NCI-H2171 treated with DMSO at 0.1 percent for 48 hours (cell line): ENCODE data around the gene LYPD6.

ENCODE experiments used
- DNase-seq: peaks from one replicate; lab custom pipeline; 2025; lab: John Stamatoyannopoulos, UW

The LYPD6 gene

GRCh38 chr2:149348291-149348690, 17.9 kb downstream of the LYPD6 start:
- no peak for DNase-seq

DNA sequence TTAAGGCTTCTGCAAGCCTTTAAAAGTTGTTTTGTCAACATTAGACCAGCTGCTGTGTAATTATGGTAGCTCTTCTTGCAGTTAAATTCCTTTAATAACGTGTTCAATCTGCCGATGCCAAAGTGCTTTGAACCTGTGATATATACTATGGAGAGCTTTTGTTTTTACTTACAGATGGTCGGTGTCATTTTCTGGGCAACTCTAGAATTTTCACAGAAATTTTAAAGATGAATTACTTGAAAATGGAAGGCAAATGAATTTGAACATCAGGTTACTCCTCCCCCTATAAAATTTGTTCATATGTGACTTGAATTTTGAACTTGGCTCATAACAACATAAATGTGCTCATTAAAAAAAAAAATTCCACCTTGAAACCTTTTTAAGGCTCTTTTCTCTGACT, 23.0 kb downstream of the LYPD6 start:
- DNase-seq, result peak; percentile 73

DNA sequence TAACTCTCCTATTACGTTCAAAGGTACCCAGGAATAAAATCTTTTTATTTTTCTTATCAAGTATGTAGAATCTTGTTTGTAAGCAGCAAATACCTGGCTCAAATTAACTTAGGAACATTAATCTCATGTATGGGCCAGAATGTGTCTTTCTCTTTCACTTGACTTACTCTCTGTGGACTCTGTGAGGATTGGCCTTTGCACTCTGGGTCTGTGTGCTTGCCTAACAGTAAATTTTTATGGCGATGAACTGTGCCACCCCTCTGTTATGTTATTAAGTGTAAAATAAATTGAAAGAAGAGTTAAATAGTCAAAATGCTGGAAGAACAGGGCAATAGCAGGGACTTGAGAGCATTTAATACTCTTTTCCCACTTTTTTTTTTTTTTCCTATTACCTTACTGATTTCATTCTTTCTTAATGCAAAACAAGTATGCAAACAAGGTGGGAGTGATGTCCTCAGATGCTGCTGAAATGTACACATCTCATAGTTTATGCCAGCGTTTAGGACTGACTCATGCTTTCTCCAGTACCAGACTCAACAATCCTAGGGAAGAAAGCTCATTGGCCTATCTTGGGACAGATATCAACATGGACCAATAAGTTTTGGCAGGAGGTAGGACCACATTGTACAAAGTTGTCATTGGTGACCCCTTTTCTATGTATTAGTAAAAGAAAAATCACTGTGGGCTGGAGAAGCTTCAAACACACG, 25.5 kb downstream of the LYPD6 start:
- no peak for DNase-seq

- no peak for DNase-seq
Measured at GRCh38 chr2:149357058-149357457, 26.7 kb downstream of the LYPD6 start.

DNA sequence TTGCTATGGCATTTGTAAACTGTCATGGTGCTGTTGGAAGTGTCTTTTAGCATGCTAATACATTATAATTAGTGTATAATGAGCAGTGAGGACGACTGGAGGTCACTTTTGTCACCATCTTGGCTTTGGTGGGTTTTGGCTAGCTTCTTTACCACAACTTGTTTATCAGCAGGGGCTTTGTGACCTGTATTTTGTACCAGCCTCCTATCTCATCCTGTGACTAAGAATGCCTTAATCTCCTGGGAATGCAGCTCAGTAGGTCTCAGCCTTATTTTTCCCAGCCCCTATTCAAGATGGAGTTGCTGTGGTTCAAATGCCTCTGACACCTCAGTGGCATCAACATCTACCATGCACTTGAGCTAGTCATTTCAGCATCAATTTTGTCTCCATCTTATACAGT, 29.7 kb downstream of the LYPD6 start:
- DNase-seq, result no peak

DNA sequence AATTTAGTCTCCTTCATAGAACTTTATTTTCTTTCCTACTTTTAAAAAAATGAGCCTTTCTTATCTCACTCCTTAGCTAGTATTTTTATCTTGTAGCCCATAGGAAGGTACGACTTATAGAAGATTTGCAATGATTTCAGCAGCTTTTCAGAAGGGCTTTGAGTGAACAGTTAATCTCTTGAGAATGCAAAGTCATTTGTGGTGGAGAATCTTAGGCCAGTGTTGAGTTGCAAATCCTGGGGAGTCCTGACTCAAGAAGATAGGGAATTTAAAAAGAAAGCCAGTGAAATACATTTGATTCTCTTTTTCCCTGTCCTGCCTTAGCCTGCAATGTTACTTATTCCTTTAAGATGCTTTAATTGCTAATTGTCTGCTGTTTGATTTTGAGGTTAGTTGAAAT, 33.6 kb downstream of the LYPD6 start:
- DNase-seq, result no peak

- DNase-seq, result no peak
Measured at GRCh38 chr2:149364839-149365238, 34.5 kb downstream of the LYPD6 start.

- DNase-seq, result peak; percentile 48
Measured at GRCh38 chr2:149365931-149366583, 35.7 kb downstream of the LYPD6 start.

GRCh38 chr2:149370061-149370775, 39.8 kb downstream of the LYPD6 start:
- DNase-seq, result no peak

DNA sequence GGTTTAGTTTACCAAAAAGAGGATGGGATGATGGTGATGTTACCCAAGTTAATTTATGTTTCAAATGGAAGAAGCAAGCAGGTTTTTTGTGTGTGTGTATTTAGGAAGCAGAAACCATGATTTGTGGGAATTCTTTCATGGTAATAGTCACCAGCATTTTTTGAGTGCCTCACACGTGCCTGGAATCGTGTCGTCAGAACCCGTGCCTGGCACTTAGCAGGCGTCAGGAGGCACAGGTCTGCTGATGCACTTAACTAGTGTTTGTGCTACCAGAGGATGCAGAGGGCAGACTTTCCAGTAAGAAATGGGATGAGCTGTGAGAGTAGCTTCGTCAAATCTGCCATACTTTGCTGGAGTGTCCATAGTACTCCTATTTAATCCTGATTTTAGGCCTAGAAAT, 41.1 kb downstream of the LYPD6 start:
- DNase-seq, result no peak

- no peak for DNase-seq
Measured at GRCh38 chr2:149375801-149376361, 45.5 kb downstream of the LYPD6 start.

DNA sequence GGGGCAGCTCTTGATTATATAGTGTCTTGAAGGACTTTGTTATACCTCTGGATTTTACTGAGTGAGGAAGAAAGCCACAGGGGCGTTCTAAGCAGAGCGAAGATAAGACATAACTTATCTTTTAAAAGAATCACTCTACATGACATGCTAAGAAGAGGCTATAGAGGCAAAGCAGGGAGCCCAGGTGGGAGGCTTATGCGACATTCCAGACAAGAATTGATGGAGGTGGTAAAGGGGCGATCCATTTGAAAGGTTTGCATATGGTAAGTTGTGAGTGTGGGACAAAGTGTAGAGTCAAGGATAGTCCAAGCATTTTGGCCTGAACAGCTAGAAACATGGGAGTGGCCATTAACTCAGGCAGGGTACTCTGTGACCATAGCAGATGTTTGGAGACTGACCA, 49.8 kb downstream of the LYPD6 start:
- no peak for DNase-seq

DNA sequence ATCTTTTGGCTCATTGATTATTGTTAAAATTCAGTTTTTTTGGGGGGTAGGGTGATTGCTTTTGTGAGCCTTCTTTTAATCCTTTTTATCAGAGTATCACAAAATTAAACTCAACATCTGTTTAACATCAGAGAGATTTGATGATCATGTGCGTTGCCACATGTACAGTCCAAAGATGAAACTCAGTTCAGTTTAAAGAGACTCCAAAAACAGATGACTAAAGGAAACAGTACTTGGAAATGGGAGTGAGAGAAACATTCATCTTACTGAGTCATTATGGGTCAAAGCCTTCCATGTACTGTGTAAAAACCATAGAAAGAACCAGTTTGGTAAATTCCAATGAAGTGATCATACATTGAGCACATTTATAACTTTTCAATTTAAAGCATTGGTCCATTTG, 53.0 kb downstream of the LYPD6 start:
- no peak for DNase-seq

GRCh38 chr2:149385350-149385749, 55.0 kb downstream of the LYPD6 start:
- no peak for DNase-seq

DNA sequence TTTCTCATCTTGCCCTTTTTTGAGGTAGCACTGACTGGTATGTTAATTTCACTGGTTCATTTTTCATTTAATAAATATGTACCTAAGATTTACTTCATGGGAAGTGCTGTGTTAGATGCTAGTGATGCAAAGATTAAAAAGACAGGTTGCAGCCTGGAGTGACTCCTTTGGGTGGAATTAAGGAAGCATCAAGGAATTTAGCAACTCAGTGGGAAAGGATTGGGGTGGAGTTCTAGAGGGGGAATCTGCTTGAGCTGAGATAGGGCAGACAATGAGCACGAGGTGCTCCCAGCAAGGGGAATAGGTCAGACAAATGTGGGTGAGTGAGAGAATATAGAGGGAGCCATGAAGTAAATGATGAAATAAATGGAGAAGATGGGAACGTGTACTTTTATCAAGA, 57.0 kb downstream of the LYPD6 start:
- no peak for DNase-seq

GRCh38 chr2:149388120-149388816, 57.9 kb downstream of the LYPD6 start:
- no peak for DNase-seq

DNA sequence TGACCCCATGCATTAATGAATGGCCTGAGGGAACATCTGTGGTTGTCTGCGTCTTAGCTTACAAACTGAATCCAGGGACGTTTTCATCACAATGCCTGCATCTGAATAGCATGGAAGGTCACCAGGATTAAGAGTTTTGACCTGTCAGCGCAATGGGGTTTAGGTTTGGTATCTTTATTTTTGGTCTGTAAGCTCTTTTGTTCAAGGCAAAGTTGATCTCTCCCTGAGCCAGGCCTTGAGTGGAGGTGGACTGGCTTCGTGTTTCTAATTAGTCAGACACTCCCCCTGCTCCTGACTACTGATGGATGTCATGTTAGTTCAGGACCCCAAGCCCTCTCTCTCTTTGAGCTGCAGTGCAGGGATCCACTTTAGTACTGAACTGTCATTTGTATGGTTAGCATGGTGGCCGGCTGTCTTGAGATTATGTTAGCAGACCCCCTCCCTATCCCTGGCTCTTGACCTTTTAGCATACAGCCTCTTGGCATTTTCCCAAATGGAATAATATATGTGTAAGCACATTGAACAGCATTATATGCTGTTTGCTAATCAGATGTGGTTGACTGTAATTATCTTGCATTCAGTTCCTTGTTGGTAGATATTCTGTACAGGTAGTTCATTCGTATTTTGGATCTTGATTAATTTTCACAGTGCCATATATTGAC, 59.2 kb downstream of the LYPD6 start:
- no peak for DNase-seq

GRCh38 chr2:149393614-149394013, 63.2 kb downstream of the LYPD6 start:
- no peak for DNase-seq

DNA sequence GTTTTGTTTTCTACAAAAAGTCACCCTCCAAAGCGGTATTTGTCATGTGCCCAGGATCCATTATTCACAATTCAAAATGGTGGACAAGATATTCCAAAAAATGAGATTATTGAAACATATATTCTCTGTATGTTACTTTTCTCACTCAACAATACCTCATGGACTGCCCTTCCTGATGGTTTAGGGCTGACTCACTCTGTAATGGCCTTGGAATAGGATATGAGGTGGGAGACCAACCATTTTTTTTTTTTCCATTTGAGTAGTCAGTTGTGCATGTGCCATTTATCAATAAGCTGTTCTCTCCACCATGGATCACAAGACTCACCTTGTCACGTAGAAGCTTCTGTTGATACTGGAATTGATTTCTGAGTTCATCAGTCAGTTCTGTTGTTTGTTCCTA, 64.5 kb downstream of the LYPD6 start:
- no peak for DNase-seq

DNA sequence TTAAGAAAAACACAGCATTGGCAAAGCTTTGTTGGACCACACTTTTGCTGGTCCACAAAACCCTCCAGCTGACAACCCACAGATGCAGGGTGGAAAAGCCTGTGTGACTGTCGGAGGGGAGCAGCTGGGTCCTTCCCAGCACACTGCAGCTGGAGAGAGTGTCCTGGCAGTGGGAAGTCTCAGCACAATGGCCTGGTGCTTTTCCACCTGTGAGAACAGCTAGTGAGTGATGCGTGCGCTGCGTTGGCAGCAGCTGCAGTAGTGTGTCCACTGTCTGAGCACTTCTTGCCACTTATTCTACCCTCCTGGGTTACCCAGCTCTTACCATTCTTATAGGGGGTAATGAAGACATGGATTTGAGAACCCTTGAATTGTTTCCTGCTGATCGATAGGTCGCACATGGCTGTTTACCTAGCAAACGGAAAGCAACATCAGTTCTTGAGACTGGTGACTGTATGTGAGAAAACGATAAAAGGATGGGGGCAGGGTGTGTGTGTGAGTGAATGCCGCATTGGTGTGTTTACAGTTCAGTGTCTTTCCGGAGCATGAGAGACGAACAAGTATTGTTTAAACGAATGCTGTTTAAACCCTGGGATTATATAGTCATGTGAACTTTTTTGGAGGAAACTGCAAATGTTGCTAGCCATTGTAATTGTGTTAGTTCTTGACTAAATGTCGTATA, 69.7 kb downstream of the LYPD6 start:
- no peak for DNase-seq

GRCh38 chr2:149400997-149401396, 70.6 kb downstream of the LYPD6 start:
- DNase-seq, result no peak
